HG03196 (cell line): ENCODE data around the gene TSPAN8.
"Not testable (repeated sequence)": the region's sequence is repeated elsewhere in the genome, so short reads cannot be mapped to it uniquely, and the experiment has no call there.

ENCODE experiments used
- ATAC-seq: cut with Tn5 transposase; IDR thresholded peaks from one replicate; pipeline ENCODE4 v1.9.1; 2021; ENCODE audit not compliant: unreplicated experiment

The TSPAN8 gene

DNA sequence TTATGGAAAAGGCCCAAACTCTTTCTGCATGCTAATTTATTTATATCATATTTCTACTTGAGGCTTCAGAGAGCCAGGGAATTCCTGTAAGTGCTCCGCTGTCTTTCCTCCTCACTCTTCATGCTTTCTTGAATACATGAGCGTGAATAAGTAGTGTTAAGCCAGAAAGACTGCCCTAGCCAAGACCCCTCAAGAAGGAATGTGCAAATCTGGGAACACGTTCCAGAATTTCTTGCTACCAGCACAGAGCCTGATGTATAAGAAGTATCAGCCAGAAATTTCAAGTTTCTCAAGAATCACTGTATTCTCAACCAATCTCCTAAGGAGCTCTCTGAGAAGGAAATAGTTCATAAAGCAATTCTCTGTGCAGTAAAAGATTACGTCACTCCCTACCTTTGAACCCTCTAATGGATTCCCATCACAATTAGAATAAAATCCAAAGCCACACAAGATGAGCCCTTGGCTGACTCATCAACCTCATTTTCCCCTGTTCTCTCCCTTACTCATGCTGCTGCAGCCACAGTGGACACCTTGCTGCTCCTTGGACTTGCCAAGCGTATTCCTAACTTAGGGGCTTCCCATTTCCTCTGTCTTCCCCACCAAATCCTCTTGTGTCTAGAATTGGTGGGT, 6.9 kb upstream of the TSPAN8 start:
- ATAC-seq = no peak

DNA sequence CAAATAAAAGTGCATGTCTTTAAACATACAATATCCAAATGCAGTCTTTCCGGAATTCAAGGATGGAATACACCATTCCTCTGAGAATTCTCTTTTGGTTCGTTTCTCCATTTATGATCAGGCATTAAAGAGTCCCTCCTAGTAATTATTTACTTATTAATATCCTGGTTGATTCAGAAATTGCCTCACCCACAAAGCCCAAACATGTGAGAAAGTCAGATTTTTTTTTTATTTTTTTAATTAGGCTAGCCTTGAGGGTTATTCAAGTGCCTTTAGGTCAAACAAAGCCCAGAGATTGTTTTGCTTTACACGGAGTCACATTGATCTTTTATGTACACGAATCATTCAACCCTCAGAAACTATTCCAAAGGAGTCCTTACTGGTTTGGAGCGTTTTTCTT, 6.4 kb upstream of the TSPAN8 start:
- ATAC-seq = no peak

DNA sequence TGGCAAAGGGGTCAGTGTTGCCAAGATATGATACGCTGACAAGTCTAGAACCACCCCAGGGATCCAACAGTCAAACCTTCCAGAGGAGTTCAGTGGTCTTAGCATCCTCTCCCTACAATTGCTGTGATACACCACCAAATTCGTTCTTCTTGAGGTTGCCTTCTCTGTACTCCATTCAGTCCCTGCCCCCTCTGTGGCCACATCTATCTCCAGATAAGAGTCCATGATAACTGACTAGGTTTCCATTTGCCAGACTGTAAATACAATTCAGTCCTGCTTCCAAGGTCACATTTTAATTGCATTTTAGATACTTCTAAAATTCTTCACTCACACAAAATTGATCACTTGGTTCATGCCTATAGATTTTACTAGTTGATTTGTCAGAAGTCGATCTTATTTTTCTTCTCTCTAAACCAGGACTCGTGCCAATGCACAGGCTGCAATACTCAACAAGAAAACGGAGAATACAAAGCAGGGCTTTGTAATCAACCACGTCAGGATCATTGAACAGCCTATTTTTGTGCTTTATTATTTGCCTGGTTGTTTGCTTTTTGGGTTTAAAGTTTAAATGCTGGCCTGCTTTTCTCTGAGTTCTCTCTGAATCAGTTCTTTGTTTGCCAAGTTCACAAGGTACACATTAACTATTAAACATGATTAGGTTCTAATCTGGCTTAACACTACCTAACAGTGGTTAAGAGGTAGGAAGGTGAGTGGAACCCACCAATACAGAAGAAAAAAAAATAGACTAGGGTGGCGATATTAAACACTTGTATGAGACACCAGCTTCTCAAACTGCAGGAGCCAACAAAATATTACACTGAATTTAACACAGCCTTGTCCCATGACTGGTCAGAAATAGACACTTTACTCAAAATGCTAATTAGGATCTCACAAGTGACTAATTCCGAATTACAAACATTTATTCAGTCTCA, 5.3 kb upstream of the TSPAN8 start:
- ATAC-seq = no peak

DNA sequence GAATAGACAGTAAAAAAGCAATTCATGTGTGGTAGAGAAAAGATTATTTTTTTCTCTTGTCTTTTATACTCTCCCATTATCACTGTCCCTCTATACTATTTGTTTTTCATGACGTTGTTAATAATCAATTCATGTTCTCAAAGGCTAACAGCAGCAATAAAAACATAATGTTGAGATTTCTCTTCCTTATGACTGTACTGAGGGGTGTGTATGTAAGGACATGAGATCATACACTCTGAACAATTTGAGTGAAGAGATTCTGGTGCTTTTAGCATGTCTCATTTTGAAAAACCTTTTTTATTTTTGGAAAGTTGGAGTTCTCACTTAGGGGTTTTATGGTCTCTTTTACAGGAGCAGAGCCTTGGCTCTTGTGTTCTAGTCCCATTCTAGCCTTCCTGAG, 3.8 kb upstream of the TSPAN8 start:
- no peak for ATAC-seq

DNA sequence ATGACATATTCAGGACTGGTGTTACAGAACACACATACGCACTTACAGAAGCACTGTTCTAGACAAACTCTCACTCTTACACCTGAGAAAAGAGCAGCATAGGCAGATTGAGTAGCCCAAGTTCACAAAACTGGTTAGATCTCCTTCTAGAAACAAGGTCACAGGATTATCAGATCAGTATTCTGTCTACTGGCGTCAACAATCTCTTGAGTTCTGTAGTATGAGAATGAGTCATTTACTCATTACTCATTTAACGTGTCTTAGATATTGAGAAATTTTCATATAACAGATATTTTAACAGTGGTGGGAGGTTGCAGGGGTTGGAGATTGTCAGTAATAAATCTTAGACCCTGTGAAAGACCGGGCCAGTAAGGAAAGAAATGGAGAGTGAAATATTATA, 2.8 kb upstream of the TSPAN8 start:
- ATAC-seq = no peak

DNA sequence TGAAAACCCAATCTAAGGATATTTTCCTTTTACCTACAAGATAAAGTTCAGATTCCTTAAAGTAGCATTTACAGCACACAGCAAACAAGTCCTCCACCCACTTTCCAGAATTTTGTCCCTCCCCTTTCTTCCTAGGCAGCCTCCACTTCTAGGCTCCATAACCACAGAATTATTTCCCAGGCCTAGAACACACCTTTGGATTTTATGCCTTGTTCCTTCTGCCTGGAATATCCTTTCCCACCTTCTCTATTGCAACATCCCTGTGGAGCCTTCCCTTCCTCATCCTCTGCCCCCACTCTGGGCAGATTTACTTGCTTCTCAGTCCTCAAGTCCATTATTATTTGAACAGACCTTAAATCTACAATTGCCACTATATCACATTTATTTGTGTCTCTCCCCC, 2.1 kb upstream of the TSPAN8 start:
- no peak for ATAC-seq

DNA sequence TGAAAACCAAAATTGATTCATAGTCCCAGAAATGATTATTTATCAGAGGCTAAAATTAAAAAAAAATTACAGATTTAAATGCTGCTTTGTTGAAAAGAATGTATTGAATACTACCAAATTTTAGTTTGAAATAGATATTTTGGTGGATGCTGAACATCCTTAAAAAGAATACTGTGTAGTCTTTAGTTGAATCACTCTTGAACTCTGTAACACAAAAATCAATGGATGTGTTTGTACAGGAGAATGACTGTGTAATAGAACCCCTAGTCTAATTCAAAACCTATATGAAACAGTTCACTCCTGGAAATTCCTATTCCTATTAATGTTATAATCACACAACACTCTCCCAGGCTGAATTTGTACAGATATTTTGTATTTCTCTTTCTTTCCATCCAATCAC, 1.5 kb upstream of the TSPAN8 start:
- ATAC-seq = no peak

DNA sequence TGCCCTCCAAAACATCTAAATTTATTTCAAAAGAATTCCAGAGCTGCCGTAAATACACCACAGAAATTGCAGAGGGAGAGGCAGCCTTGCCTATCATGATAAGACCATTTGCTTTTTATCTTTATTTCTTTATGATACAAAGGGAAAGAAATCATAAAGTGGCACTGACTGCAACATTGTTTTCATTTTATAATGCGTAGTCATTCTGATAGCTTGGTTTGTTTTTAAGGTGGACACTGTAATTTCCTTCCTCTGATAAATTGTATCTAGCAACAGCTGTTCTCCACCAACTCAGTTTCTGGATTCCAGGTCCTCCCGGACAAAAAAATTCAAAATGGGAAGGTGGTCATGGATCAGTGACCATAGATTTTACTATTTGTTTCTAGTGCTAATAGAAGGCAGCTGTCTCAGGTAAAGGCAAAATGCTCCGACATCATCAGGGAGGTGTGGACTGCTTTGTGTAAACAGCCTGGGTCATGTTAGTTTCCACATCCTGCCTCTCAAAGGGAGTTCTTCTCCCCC, 623 bp upstream of the TSPAN8 start:
- ATAC-seq = no peak

DNA sequence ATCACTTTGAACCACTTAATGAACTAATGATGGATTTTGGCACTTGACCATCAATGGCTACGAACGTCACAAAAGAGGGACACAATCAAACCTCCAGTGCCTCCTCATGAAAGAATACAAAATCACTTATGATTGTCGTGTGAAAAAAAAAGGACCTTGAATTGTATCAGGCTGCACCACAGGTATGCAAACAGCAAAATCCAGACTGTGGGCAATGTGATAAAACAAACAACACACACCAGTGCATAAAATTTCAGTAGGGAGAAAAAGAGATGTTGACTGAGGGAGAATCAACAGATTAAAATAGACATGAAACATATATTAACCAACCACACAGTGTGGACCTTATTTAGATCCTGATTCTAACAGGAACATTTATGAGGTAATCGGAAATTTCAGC, 2.6 kb downstream of the TSPAN8 start:
- ATAC-seq = no peak

DNA sequence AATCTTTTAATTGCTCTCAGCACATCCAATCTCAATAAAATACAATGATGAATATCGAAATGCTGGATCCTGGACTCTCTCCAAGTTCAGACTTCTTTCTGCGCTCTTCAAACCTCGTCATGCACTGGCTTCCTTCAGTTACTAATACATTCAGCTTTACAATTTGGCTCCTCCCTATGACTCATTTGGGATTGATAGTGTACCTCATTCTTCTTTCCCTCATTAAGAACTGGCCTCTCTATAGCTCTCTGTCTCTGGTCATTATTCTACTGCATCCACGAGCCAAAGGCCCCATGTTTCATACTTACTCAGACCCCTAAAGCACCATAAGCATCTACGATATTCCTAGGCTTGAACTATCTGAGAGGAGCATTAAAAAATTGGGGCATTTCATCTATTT, 4.9 kb downstream of the TSPAN8 start:
- no peak for ATAC-seq

DNA sequence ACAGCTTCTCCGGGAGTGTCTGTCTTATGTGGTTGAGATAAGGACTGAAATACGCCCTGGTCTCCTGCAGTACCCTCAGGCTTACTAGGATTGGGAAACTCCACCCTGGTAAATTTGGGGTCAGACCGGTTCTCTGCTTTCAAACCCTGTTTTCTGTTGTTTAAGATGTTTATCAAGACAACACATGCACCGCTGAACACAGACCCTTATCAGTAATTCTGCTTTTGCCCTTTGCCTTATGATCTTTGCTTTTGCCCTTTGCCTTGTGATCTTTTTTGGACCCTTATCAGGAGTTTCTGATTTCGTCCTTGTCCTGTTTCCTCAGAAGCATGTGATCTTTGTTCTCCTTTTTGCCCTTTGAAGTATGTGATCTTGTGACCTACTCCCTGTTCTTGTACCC, 7.8 kb downstream of the TSPAN8 start:
- ATAC-seq = not testable (repeated sequence)

DNA sequence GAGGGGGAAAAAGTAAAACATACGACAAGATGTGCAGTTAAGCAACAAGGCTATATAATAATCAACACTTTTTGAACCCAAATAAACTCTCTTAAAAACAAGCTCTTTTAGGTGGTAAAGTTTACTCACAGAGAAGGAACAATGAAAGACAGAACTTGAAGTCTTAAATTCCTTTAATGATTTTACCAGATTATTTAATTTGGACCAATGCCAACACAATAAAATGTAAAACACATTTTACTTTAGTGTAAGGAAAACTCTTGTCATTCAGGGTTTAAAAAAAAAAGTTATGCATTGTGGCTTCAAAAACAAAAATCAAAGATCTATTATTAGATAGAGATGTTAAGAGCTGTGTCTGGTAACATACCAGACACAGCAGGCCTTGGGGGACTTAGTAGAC, 13.1 kb downstream of the TSPAN8 start:
- no peak for ATAC-seq

DNA sequence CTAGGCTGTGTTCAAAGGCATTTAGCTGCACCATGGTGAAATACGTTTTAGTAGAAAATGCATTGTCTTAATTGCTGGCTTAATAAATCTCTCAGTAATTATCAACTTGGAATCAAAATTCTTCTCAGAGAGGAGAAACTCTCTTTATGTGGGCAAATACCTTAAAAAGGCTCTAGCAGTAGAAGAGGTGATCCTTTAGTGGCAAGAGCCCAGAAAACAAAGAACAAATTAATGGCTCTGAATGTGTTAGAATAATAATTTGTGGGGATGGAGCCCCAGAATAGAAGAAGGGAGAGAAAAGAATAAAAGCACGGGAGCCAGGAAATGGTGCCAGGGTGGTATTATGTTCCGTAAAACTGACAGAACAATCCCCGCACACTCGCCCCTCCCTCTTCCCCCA, 14.8 kb downstream of the TSPAN8 start:
- no peak for ATAC-seq

DNA sequence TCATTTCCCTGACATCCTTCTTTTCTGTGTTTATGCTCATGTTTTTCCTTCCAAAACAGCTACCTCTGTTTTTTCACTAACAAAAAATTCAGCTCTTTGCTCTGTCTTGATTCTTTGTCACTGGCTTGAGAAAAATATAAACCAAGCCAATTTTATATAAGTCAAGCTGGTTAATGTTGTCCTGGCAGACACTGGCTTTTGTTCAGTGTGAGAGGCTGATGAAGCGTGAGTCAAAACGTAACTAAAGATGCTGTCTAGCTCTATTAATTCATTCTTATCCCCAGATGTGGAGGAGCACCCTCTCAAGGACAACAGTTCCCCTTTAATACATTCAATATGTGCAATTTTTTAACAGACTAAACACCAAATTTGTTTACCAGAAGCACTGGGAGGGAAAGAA, 15.8 kb downstream of the TSPAN8 start:
- ATAC-seq = no peak

DNA sequence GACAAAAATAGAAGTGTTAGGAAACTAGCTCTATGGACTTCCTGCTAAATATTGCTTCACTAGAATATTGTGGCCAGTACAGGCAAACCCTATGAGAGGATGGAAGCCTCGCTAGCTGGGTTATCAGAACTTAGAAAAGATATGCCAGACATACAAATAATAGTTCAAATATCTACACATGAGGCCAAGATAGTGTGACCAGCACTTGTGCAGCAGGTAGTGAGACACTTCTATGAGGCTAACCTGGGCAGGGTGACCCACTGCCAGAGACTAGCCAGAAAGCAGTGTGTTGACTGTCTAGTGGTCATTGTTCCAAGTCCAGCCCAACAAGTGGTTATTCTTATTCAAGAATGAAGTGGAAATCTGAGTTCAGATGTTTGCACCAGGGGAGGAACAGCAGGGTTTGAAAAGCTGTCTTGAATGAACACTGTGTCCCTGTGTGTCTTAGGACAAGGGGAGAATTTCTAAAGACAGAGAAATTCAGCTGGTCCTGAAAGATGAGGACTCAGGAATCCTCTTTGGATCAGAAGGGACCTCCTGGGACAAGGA, 16.3 kb downstream of the TSPAN8 start:
- no peak for ATAC-seq

DNA sequence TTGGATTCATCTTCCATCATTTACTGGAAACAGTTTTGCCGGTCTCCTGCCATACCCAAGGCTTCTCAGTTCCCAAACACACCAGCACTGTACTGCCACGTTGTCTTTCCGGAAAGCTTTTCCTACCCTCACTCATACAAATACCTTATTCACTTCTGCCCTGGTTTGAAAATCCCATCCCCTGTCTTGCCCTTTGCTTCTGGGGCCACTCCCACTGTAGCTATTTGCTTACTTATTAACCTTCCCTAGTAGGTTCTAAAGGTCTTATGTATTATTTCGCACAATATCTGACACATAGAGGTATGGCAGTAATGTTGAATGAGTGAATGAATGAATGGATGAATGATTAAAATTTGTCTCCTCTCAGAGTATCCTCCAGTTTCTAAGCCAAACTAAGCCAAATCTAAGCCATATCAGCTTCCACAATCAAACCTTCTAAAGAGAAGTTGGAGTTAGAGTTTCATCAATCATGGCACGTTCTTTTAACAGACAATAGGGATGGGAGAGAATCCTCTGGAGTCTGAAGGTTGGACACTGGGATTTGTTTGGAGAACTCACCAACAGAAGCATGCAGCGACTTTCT, 18.6 kb downstream of the TSPAN8 start:
- no peak for ATAC-seq

DNA sequence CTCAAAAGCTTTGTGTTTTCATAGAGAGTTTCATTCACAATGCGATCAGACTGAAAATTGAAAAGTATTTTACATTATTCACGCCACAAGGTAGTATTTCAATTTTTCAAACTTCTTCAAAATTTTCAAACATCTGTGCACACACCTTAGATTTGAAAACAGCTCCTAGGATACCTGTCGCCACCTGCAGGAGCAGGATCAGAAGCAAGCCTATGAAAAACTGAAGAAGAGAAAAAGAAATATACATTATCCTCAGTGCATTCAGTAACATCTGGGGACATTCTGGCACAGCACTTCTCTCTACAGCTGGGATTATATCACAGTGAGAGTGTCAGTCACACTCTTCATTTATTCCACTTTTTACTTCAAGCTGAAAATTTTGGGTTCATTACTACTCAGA, 19.8 kb downstream of the TSPAN8 start:
- no peak for ATAC-seq

DNA sequence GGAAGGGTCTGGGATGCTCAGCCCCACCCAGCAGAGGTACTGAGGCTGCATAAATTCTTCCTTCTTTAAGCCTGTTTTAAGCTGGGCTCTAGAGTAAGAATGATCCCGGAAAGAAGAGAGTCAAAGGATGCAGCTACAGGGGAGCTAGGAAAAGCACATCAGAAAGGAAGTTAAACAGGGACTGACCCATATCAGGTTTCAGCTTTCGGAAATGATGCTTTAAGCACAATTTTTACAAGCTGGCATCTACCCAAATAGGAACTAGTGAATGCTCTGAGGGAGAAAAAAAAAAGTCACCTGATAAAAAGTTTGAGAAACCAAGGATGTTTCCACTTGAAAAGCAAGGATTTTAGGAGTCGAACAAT, 22.0 kb downstream of the TSPAN8 start:
- no peak for ATAC-seq

DNA sequence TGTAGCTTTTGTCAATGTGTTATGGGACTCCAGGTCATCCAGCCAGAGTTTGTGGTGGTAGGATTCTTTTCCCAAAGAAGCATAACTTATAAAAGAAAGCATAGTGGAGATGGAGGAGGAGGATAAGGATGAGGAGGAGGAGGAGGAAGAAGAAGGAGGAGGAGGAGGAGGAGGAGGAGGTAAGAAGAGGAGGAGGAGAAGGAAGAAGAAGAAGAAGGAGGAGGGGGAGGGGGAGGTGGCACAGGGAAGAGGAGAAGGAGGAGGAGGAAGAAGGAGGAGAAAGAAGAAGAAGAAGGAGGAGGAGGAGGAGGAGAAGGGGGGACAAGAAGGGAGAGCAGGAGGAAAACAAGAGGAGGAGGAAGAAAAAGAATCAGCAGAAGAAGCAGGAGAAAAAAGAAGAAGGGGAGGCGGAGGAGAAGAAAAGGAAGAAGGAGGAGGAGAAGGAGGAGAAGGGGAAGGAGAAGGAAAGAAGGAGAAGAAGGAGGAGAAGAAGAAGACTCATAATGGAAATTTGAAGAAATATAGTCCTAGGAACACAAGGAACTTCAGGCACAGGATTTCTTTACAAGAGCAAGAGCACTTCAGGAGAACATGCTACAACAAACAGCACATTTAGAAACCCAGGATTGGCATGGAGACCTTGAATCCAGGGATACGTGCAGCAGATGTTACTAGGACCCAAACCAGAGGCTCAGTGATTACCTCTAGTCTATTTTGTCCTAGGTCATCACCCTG, 22.6 kb downstream of the TSPAN8 start:
- no peak for ATAC-seq

DNA sequence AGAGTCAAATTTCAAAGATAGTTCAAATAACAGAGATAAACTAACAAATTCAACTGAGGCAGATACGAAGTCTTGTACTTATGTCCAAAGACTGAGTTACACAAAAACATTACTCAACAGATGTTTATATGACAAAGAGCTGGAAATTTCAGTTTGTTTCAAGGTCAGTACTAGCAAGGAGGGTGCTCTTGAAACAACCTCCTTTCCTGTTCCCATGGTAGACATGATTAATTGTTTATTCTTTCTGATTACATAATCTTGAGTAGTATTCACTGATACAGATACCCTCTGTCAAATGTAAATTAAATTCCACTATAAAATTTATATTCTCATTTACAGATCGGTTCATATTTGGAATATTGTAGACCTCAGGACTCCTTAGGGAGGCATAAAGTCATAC, 23.4 kb downstream of the TSPAN8 start:
- ATAC-seq = no peak

DNA sequence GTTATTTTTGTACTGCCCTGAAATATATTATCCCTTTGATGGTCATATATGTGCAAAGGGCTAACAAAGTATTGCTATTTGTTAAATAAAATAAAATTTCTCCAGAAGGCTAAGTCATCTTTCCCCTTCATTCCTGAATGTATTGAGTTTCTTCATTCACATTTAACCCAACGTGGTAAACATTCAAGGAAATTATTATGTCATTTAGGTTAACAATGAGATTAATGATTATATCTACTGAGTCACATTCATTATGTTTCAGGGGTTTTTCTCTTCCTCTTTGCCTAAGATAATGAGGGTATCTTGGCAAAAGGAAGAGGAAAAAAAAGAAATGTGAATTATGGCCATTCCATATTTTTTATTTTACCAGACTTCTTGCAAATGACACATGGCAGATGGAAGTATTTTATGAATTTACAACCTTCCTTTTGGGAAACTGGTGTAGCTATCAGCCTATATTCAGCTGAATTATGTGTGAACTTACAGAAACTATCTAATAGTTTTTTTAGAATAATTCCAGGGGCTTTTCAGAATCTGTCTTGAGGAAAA, 27.2 kb downstream of the TSPAN8 start:
- no peak for ATAC-seq
